GM21825 (cell line): ENCODE data around the gene ARHGEF18.

ENCODE experiments used
- ATAC-seq: cut with Tn5 transposase; IDR thresholded peaks from one replicate; pipeline ENCODE4 v1.9.1; 2021; ENCODE audit warnings: mild to moderate bottlenecking, moderate library complexity; ENCODE audit not compliant: unreplicated experiment

ARHGEF18 gene

GRCh38 chr19:7381073-7381390 lies 32.3 kb downstream of the ARHGEF18 start:
- ATAC-seq = no peak

- no peak for ATAC-seq
Observed at GRCh38 chr19:7382694-7383093, 34.0 kb downstream of the ARHGEF18 start.

- no peak for ATAC-seq
Observed at GRCh38 chr19:7383284-7383683, 34.5 kb downstream of the ARHGEF18 start.

GRCh38 chr19:7385062-7385461 lies 36.3 kb downstream of the ARHGEF18 start:
- no peak for ATAC-seq

- ATAC-seq = no peak
Observed at GRCh38 chr19:7386308-7386707, 37.6 kb downstream of the ARHGEF18 start.

- ATAC-seq = no peak
Observed at GRCh38 chr19:7386769-7387168, 38.0 kb downstream of the ARHGEF18 start.

- ATAC-seq = no peak
Observed at GRCh38 chr19:7391218-7391670, 42.5 kb downstream of the ARHGEF18 start.

GRCh38 chr19:7393459-7393858 lies 44.7 kb downstream of the ARHGEF18 start:
- no peak for ATAC-seq

- no peak for ATAC-seq
Observed at GRCh38 chr19:7393939-7394730, 45.4 kb downstream of the ARHGEF18 start.

- ATAC-seq = peak; percentile 65
Observed at GRCh38 chr19:7394731-7395359, 46.1 kb downstream of the ARHGEF18 start.

- ATAC-seq = peak; percentile 15
Observed at GRCh38 chr19:7395360-7396066, 46.8 kb downstream of the ARHGEF18 start.

- ATAC-seq = no peak
Observed at GRCh38 chr19:7397687-7398086, 49.0 kb downstream of the ARHGEF18 start.
